ENCODE measurements around the gene GH1.

DNA sequence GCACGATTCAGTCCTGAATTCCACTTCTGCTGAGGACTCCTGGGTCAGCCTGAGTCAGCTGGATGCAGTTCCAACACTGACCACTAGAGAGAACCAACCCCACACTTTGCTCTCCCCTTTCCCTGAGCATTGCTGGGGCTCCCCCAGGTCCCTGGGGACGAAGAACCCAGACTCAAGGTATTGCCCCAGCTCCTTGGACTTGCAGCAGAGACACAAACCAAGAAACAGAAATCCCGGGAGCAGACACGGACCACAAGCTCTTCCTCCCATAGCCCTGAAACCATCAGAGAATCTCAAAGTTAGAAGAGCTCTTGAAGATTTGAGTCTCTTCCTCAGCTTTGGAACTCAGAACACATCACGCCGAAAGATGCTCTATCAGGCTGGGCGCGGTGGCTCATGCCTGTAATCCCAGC, 678 bp upstream of the GH1 start:
- TF ChIP-seq, protein P1, sequence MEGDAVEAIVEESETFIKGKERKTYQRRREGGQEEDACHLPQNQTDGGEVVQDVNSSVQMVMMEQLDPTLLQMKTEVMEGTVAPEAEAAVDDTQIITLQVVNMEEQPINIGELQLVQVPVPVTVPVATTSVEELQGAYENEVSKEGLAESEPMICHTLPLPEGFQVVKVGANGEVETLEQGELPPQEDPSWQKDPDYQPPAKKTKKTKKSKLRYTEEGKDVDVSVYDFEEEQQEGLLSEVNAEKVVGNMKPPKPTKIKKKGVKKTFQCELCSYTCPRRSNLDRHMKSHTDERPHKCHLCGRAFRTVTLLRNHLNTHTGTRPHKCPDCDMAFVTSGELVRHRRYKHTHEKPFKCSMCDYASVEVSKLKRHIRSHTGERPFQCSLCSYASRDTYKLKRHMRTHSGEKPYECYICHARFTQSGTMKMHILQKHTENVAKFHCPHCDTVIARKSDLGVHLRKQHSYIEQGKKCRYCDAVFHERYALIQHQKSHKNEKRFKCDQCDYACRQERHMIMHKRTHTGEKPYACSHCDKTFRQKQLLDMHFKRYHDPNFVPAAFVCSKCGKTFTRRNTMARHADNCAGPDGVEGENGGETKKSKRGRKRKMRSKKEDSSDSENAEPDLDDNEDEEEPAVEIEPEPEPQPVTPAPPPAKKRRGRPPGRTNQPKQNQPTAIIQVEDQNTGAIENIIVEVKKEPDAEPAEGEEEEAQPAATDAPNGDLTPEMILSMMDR (IDR thresholded peaks at IDR 0.05; ENCODE audit: low read depth, low read length, missing input control), result peak; percentile 94
- no peak for TF ChIP-seq TAF1 (conservative IDR thresholded peaks at IDR 0.05)
- TF ChIP-seq, protein P2, sequence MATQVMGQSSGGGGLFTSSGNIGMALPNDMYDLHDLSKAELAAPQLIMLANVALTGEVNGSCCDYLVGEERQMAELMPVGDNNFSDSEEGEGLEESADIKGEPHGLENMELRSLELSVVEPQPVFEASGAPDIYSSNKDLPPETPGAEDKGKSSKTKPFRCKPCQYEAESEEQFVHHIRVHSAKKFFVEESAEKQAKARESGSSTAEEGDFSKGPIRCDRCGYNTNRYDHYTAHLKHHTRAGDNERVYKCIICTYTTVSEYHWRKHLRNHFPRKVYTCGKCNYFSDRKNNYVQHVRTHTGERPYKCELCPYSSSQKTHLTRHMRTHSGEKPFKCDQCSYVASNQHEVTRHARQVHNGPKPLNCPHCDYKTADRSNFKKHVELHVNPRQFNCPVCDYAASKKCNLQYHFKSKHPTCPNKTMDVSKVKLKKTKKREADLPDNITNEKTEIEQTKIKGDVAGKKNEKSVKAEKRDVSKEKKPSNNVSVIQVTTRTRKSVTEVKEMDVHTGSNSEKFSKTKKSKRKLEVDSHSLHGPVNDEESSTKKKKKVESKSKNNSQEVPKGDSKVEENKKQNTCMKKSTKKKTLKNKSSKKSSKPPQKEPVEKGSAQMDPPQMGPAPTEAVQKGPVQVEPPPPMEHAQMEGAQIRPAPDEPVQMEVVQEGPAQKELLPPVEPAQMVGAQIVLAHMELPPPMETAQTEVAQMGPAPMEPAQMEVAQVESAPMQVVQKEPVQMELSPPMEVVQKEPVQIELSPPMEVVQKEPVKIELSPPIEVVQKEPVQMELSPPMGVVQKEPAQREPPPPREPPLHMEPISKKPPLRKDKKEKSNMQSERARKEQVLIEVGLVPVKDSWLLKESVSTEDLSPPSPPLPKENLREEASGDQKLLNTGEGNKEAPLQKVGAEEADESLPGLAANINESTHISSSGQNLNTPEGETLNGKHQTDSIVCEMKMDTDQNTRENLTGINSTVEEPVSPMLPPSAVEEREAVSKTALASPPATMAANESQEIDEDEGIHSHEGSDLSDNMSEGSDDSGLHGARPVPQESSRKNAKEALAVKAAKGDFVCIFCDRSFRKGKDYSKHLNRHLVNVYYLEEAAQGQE (IDR thresholded peaks at IDR 0.05), result no peak
- TF ChIP-seq JUND (IDR thresholded peaks at IDR 0.05), result no peak
- TF ChIP-seq YY1 (IDR thresholded peaks at IDR 0.05), result no peak
- TF ChIP-seq, protein P3, sequence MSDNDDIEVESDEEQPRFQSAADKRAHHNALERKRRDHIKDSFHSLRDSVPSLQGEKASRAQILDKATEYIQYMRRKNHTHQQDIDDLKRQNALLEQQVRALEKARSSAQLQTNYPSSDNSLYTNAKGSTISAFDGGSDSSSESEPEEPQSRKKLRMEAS (IDR thresholded peaks at IDR 0.05), result no peak
- no peak for TF ChIP-seq GABPA (IDR thresholded peaks at IDR 0.05 in 1 of 2, conservative IDR thresholded peaks at IDR 0.05 in 1 of 2)
- no peak for TF ChIP-seq RXRA (IDR thresholded peaks at IDR 0.05)
